Natural killer cell treated with Interleukin-12 subunit alpha and Interleukin-12 subunit beta and Interleukin-15 and Interleukin-18, amount 100 ng/mL, for 72 hours (primary cell): ENCODE results near the gene HLF. TPM values are rescaled to one million over a fixed set of nuclear protein-coding genes. Genes with fewer than 3 reads are reported as not detected.

Experiments
- ATAC-seq, 2 donors: fragments of 150-1000 bp; cut with Tn5 transposase in 1 of 2; sonication (Bioruptor Pico), chemical (Tn5 transposase) in 1 of 2; 2 replicates each; pipeline ENCODE4 v1.10.0; 2021
- DNase-seq: peaks from one replicate; pipeline ENCODE4 v3.0.0; 2022; ENCODE audit warnings: low spot score
- H3K27ac Mint-ChIP-seq, 2 donors: 1 replicate in 1 of 2; 2 replicates in 1 of 2; pipeline ENCODE4 v1.8.0; 2022; ENCODE audit warnings: mixed read lengths in 2 of 2, mild to moderate bottlenecking in 1 of 2, moderate library complexity in 1 of 2
- H3K27me3 Mint-ChIP-seq, 2 donors: 1 replicate in 1 of 2; 2 replicates in 1 of 2; pipeline ENCODE4 v1.8.0; 2022; ENCODE audit warnings: mixed read lengths in 2 of 2
- H3K36me3 Mint-ChIP-seq: one replicate; pipeline ENCODE4 v1.8.0; 2022; ENCODE audit warnings: mixed read lengths
- H3K4me1 Mint-ChIP-seq, 2 donors: 1 replicate in 1 of 2; 2 replicates in 1 of 2; pipeline ENCODE4 v1.8.0; 2022; ENCODE audit warnings: low read depth in 2 of 2, mixed read lengths in 2 of 2, mild to moderate bottlenecking in 1 of 2
- H3K4me3 Mint-ChIP-seq: one replicate; pipeline ENCODE4 v1.8.0; 2022; ENCODE audit warnings: mixed read lengths
- H3K9me3 Mint-ChIP-seq: 2 replicates; pipeline ENCODE4 v1.8.0; 2022; ENCODE audit warnings: mixed read lengths
- total RNA-seq, 2 donors: library from RNA; stranded (reverse); gene quantifications; one replicate each; pipeline ENCODE4 v1.2.3, GENCODE V29; 2022

Gene HLF
- total RNA-seq, 2 donors from 2014 or later = 0.21 to 1.4 TPM

- no peaks in the 10 kb centered on the region for H3K4me1 Mint-ChIP-seq
- H3K9me3 Mint-ChIP-seq = no peaks in the 10 kb centered on the region
- peaks cover 19 to 36% of the 10 kb centered on the region in 2 donors for H3K27me3 Mint-ChIP-seq
- DNase-seq (no peak), ATAC-seq (no peak)
- no peak overlapping the region for H3K4me3 Mint-ChIP-seq
- no peak overlapping the region for H3K27ac Mint-ChIP-seq
- no peaks in the 10 kb centered on the region for H3K36me3 Mint-ChIP-seq
Measured at GRCh38 chr17:55340686-55341085, 75.9 kb downstream of the HLF start.

- Mint-ChIP-seq H3K27ac (no peak overlapping the region), H3K9me3 (no peaks in the 10 kb centered on the region), H3K27me3 (peaks cover 19 to 33% of the 10 kb centered on the region in 2 donors), H3K4me3 (no peak overlapping the region), H3K36me3 (no peaks in the 10 kb centered on the region), H3K4me1 (no peaks in the 10 kb centered on the region)
- DNase-seq (no peak), ATAC-seq (peak in 1 of 2 donors; percentile 42)
Measured at GRCh38 chr17:55341432-55341831, 76.7 kb downstream of the HLF start.

GRCh38 chr17:55342800-55343585 is 78.2 kb downstream of the HLF start:
- DNase-seq (no peak), ATAC-seq (no peak)
- Mint-ChIP-seq H3K4me3 (no peak overlapping the region), H3K4me1 (no peaks in the 10 kb centered on the region), H3K27me3 (peaks cover 22 to 29% of the 10 kb centered on the region in 2 donors), H3K9me3 (no peaks in the 10 kb centered on the region), H3K36me3 (no peaks in the 10 kb centered on the region), H3K27ac (peak overlapping the region in 1 of 2 donors; percentile 0)

GRCh38 chr17:55343900-55344513 is 79.2 kb downstream of the HLF start:
- H3K4me3 Mint-ChIP-seq = no peak overlapping the region
- H3K27me3 Mint-ChIP-seq = peaks cover 19 to 25% of the 10 kb centered on the region in 2 donors
- peak overlapping the region in 1 of 2 donors; percentile 0 for H3K27ac Mint-ChIP-seq
- H3K36me3 Mint-ChIP-seq = no peaks in the 10 kb centered on the region
- DNase-seq (no peak), ATAC-seq (no peak)
- peaks cover 3 to 6% of the 10 kb centered on the region in 2 donors for H3K4me1 Mint-ChIP-seq
- H3K9me3 Mint-ChIP-seq = no peaks in the 10 kb centered on the region

- Mint-ChIP-seq H3K27ac (no peak overlapping the region), H3K4me1 (peaks cover 3 to 7% of the 10 kb centered on the region in 2 donors), H3K4me3 (no peak overlapping the region), H3K27me3 (peaks cover 13 to 19% of the 10 kb centered on the region in 2 donors), H3K9me3 (no peaks in the 10 kb centered on the region), H3K36me3 (no peaks in the 10 kb centered on the region)
- ATAC-seq (peak; percentile 13 to 88), DNase-seq (no peak)
Measured at GRCh38 chr17:55344514-55344997, 79.8 kb downstream of the HLF start.

GRCh38 chr17:55345132-55345531 is 80.4 kb downstream of the HLF start:
- Mint-ChIP-seq H3K4me1 (peaks cover 3 to 7% of the 10 kb centered on the region in 2 donors), H3K4me3 (no peak overlapping the region), H3K36me3 (no peaks in the 10 kb centered on the region), H3K27ac (no peak overlapping the region), H3K27me3 (peaks cover 7 to 15% of the 10 kb centered on the region in 2 donors), H3K9me3 (no peaks in the 10 kb centered on the region)
- ATAC-seq (no peak), DNase-seq (no peak)

GRCh38 chr17:55346658-55347057 is 81.9 kb downstream of the HLF start:
- Mint-ChIP-seq H3K9me3 (no peaks in the 10 kb centered on the region), H3K27me3 (peaks cover 0 to 14% of the 10 kb centered on the region in 2 donors), H3K4me1 (peaks cover 3 to 7% of the 10 kb centered on the region in 2 donors), H3K36me3 (no peaks in the 10 kb centered on the region), H3K27ac (no peak overlapping the region), H3K4me3 (no peak overlapping the region)
- ATAC-seq (no peak), DNase-seq (no peak)

GRCh38 chr17:55347341-55347740 is 82.6 kb downstream of the HLF start:
- Mint-ChIP-seq H3K4me1 (peaks cover 3 to 7% of the 10 kb centered on the region in 2 donors), H3K36me3 (no peaks in the 10 kb centered on the region), H3K9me3 (no peaks in the 10 kb centered on the region), H3K4me3 (no peak overlapping the region), H3K27me3 (peaks cover 0 to 16% of the 10 kb centered on the region in 2 donors), H3K27ac (no peak overlapping the region)
- no peak for ATAC-seq
- DNase-seq = no peak

- H3K36me3 Mint-ChIP-seq = no peaks in the 10 kb centered on the region
- DNase-seq (no peak), ATAC-seq (peak in 1 of 2 donors; percentile 63)
- peaks cover 0 to 13% of the 10 kb centered on the region in 2 donors for H3K27me3 Mint-ChIP-seq
- H3K27ac Mint-ChIP-seq = no peak overlapping the region
- no peaks in the 10 kb centered on the region for H3K9me3 Mint-ChIP-seq
- peaks cover 3 to 7% of the 10 kb centered on the region in 2 donors for H3K4me1 Mint-ChIP-seq
- H3K4me3 Mint-ChIP-seq = no peak overlapping the region
Measured at GRCh38 chr17:55348749-55349354, 84.1 kb downstream of the HLF start.

GRCh38 chr17:55350825-55351205 is 86.1 kb downstream of the HLF start:
- DNase-seq = no peak
- no peak for ATAC-seq
- Mint-ChIP-seq H3K4me1 (peaks cover 3 to 7% of the 10 kb centered on the region in 2 donors), H3K4me3 (no peak overlapping the region), H3K27me3 (peaks cover 7 to 15% of the 10 kb centered on the region in 2 donors), H3K27ac (no peak overlapping the region), H3K9me3 (no peaks in the 10 kb centered on the region), H3K36me3 (no peaks in the 10 kb centered on the region)

- DNase-seq (no peak), ATAC-seq (no peak)
- H3K9me3 Mint-ChIP-seq = no peaks in the 10 kb centered on the region
- H3K27ac Mint-ChIP-seq = no peak overlapping the region
- peaks cover 3 to 7% of the 10 kb centered on the region in 2 donors for H3K4me1 Mint-ChIP-seq
- H3K36me3 Mint-ChIP-seq = no peaks in the 10 kb centered on the region
- peaks cover 7 to 16% of the 10 kb centered on the region in 2 donors for H3K27me3 Mint-ChIP-seq
- no peak overlapping the region for H3K4me3 Mint-ChIP-seq
Measured at GRCh38 chr17:55351226-55351625, 86.5 kb downstream of the HLF start.

GRCh38 chr17:55354010-55354409 is 89.2 kb downstream of the HLF start:
- Mint-ChIP-seq H3K36me3 (no peaks in the 10 kb centered on the region), H3K27ac (no peak overlapping the region), H3K27me3 (peaks cover 12 to 17% of the 10 kb centered on the region in 2 donors), H3K9me3 (no peaks in the 10 kb centered on the region), H3K4me3 (no peak overlapping the region), H3K4me1 (peaks cover 0 to under 1% of the 10 kb centered on the region in 2 donors)
- DNase-seq (no peak), ATAC-seq (no peak)

- Mint-ChIP-seq H3K27me3 (peaks cover 12 to 17% of the 10 kb centered on the region in 2 donors), H3K4me3 (no peak overlapping the region), H3K27ac (no peak overlapping the region), H3K4me1 (no peaks in the 10 kb centered on the region), H3K9me3 (no peaks in the 10 kb centered on the region), H3K36me3 (no peaks in the 10 kb centered on the region)
- ATAC-seq (no peak), DNase-seq (no peak)
Measured at GRCh38 chr17:55354941-55355340, 90.2 kb downstream of the HLF start.
